DMS153 treated with DMSO at 0.1 percent for 48 hours (cell line): ENCODE measurements around the gene SGMS1.

Source experiments
- DNase-seq: peaks from one replicate; lab custom pipeline; 2025; ENCODE audit not compliant: unreplicated experiment; lab: John Stamatoyannopoulos, UW

Gene SGMS1

DNA sequence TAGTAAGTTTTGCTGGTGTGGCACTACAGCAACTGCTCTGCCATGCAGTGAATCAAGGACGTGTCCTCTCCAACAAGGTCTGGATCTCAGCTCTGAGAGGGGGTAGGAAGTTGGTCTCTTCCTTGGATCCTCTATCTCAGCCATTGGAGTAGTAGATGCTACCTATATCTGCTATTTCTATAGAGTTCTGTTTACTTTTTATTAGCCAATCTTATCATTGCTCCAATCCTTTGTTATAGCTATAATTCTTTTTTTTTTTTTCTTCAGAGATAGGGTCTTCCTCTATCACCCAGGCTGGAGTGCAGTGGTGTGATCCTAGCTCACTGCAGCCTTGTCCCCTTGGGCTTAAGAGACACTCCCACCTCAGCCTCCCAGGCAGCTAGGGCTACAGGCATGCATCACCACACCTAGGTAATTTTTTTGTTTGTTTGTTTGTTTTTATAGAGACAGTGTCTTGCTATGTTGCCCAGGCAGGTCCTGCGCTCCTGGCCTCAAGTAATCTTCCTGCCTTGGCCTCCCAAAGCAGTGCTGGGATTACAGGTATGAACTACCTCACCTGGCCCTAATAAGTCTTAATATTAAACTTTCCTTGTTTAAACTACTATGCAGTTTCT, 217.2 kb downstream of the SGMS1 start:
- no peak for DNase-seq

DNA sequence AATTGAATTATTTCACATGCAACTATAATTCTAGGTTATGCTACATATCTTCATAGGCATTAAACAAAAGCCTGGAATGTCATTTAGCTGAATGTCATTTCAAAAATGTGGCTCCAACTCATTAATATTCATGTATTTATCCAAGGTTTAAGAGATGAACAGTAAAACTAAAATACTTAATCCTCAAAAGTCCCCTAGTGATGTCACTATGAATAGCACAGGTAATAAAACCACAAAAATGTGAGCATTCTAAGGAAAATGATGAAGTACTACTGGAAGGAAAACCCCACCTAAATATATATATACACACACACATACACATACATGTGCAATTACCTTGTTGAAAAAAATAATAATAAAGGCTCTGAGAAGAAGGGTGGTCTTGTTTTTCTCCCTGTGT, 218.0 kb downstream of the SGMS1 start:
- DNase-seq, result no peak

DNA sequence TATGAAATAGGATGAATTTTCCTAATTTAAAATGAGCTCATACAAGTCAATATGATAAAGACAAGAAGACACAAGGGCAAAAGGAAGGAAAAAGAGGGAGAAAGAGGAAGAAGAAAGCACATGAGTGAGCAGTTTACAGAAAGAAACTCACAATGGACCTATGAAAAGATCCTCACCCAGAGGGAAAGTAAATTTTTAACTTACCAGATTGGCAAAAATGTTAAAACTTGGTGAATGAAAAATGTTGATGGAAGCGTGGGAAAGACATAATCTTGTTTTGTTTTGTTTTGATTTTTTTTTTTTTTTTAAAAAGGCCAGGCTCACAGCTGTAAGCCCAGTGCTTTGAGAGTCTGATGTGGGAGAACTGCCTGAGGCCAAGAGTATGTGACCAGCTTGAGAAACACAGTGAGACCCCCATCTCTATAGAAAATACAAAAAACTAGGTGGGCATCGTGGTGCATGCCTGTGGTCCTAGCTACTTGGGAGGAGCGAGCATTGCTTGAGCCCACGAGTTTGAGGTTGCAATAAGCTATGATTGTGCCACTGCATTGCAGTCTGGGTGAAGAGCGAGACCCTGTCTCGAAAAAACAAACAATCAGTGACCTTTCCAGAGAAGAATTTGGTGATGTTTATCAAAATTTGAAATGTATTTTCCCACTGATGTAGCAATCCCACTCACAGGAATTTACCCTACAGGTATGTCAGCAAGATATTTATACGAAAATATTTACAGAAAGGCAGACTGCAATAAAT, 219.6 kb downstream of the SGMS1 start:
- DNase-seq, result no peak

DNA sequence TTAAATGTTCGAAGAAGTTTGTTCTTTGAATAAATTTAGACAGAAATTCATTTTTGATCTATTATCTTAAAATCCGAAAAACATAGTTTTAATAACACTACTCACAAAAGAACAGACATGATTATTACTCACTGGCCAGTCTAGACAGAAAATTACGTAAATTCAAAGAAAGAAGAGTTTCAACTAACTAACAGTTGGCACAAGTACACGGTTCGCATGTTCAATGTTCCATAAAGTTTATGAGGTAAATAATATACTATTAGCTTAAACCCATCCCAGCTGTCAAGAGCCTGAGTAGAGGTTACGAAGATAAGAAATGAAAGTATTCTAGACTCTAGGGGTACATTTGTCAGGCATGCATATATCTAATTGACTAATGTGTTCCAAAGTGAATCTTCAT, 220.7 kb downstream of the SGMS1 start:
- DNase-seq, result no peak

DNA sequence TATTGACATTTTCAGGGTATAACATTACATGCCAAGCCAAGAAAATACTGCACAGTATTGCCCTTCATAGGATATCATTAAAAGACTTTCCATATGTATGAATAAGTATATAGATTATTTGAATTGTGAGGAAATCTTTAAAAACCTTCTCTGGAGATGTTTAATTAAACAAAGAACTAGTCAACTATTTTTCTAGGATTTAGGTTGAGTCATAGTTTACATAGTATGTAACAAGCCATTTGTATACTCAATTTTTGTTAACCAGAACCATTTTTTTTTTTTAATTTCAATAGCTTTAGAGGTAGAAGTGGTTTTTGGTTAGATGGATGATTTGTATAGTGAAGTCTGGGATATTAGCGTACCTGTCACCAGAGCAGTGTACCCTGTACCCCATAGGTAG, 221.3 kb downstream of the SGMS1 start:
- no peak for DNase-seq

DNA sequence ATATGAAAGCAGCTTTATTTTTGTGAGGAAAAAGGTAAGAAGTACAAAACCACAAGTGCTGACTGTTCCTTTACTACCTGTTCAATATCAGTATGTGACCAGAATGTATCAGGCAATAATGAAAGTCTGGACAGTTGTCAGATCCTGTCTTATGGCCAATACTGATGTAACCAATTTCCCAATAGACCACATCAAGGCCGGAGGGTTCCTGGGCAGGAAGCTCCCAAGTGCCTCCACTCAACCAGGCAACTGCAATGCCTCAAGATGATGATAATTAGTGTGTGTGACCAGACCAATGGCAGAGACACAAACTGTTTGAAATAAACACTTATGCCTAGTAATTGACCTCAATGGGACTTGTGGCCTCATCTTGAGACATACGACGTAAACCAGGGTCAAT, 223.1 kb downstream of the SGMS1 start:
- DNase-seq, result no peak

DNA sequence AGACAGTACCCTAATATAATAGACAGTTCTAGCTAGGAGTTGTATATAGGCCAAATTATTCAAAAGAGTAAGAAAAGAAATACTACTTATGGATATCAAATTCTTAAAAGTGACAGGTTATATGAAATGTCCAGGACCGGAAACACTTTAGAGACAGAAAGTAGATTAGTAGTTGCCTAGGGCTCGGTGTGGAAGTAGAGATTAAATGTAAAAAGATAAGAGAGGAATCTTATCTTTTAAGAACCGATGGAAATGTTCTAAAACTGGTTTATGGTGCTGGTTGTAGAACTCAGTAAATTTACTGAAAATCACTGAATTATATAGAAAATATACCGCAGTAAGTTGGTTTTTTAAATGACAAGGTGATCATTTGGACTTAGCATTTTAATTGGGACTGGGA, 224.9 kb downstream of the SGMS1 start:
- no peak for DNase-seq

DNA sequence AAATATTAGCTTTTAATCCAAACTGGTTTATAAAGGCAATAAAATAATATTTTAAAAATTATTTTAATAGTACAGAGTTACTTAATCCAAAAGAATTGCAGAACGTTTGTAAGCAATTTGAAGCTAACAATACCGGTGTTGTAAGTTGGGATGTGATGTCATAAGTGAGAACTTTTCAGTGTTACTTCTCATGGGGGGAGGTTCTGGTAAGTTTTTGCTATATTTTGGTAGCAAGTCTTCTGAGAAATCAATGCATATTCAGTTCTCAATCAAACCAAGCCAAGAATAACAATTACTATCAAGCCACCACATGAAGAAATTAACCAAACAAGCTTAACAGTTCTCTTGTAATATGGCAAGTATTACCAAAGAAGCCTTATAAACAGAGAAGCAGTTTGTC, 225.4 kb downstream of the SGMS1 start:
- DNase-seq, result no peak

DNA sequence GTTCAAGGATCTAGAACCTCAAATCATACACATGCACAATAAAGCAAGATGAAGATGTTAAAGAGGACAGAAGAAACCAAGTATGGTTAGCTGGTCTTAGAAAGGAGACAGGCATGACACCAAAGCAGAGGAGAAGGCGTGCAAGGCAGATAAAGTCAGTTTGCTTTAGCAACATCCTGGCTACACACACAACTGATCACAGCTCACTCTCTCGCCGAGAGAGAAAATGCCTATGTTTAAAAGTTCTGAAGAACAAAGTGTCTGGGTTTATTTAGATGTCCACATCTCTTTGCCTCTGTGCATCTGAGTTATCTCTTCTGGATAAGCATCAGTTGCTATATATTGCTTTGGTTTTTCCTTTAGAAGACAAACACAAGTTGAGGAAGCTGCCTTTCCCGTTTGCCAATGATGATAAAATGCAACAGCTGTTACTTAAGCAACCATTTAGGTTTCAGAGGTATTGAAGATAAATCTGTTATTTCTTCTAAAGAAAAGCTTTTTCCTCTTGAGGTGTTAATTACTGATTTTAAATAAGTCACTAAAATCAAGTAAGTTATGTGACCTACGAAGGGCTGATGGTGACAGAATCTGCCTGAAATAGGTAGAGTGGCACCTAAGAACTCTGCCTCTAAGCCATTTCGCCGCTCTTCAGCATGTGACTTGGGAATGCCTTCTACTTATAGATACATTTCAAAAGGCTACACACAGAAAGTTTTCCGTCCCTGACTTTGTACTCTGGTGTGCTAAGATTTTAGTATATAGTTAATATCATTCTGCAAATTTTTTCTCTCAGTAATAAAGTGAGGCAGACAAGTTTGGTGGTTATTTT, 226.2 kb downstream of the SGMS1 start:
- no peak for DNase-seq

DNA sequence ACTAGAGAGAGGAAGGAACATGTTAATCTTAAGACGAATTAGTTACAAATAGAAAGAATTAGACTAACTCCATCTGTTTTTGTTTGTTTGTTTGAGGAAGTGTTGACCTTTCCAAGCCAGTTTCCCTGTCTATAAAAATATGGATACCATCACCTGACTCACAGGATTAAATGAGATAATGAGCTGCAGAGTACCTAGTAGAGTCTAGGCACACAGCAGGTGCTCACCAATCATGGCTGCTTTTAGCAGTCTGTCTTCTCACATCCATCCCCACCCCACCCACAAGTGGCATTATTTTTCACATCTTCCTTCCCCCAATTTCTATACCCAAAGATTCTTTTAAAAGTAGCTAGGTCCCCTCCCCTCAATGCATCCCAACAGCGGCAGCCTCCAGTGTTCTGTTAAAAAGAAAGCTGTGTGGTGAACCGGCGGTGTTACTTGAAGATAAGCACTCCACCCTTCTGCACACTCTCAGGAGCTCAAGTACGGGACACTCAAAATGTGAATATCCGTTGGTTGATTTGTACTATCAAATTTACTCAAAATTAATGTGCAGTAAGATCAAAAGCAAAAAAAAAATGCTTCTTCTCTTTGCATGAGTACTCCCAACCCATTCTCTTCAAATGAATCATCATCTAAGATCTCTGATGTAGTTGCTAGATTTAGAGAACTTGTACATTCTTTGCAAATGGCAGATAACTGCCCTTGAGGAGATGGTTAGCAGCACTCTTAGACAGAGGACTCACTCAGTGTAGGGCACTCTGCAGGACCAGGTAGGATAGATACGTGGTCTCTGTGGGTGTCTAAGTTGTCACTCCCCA, 227.1 kb downstream of the SGMS1 start:
- DNase-seq, result no peak

DNA sequence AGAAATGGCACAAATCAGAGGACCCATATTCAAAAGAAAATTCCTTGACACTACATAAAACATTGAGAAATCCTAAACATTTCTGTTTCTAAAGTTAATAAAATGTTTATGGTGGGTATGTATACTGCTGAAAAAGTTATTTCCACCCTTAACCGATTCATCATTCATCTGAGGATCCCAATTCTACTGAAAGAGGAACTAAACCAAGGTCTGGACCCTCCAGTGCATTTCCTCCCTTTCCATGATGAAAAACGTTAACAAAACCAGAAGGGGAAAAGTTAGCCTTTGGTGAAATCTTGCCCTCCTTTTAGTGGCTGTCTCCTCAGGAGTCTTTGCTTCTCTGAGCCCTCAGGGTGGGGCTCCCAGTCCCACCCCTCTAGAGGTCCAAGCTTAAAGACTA, 227.9 kb downstream of the SGMS1 start:
- no peak for DNase-seq

DNA sequence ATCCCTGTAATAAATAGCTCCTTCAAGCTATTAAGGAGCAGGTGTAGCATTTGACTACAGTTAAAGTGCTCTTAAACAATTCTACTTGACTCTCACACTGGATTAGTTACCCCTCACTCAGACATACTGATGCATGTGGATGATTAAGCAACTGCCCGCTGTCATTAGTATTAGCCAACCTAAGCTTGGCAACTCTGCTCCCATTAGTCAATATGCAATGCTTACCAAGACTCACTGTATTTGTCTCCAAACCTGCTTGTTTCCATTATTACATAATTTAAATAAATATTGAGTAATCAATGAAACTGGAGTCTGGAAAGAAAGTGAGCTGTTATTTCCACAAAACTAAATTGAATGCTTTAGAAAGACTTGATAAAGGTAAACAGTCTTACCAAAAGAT, 228.5 kb downstream of the SGMS1 start:
- DNase-seq, result no peak

DNA sequence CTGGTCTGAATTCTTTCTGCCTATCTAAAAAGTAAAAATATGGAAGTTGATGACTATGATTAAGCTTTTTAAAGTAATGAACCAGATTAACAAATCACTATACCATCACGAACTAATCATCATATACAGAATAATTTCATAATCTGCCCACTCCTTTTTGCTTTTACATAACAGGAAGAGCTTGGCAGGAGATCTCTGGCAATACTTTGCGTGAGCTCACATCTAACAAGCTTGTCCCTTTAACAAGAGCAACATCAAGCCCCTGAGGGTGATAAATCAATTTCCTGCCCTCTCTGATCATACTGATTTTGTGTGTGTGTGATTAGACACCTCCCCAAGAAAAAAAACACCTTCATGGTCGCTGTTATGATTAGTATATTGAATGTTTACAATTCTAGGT, 228.9 kb downstream of the SGMS1 start:
- no peak for DNase-seq

DNA sequence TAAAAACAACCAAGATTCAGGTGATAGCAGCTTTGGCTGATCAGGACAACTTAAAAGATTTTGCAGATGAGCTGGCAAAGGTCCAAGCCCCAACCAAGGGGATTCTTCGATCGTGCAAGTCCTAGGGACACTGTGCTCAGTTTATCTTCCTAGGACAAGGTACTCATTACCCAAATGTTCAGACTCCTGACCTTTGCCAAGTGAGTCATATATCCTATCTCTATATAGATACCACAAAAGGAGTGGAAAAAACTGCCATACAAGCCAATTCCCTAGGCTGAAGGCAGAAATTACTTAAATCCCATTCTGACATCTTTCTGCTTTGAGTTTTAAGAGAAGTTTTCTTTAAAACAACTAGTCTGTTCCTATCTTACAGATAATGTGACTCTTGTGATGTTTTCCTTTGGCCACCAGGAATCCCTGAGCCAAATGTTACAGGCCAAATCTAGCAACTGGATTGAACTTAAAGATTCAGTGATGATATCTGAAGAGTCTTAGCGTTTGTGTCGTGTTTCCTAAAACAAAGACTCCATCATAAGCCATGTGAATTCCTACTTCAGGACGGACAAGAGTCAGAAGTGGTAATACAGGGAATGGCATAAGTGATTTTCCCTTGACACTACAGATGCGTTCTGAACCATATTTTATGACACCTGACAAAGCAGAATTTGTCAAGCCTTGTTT, 229.8 kb downstream of the SGMS1 start:
- DNase-seq, result no peak

DNA sequence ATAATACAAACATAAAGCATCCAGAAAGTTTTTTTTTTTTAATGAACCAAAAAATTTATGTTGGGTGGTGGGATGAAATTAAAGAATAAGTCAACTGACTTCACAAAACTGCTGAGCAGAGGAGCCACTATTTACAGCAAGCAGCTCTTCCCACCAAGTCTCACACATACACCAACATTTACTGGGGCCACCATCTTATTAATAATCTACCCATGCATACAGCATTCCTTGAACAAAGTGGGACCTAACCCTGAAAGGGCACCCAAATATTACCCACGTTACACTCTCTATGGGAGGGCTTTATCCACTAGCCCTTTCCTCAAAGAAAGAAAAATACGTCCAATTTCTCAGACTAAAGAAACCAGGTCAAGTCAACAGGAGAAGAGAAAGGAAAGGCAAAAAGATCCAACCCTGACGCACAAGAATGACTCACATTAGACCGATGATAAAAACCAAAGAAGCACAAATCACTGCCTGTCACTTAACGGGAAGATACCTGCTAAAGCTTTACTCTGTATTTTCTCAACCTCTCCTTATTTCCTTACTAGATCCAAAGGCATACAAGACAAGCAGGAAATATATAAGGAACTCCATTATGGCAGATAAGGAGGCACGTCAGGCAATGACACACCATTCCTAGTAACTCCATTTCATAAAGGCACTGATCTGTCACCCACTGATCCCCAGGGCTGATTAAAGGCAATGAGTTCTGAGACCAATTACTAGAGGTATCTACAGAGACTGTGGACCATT, 230.6 kb downstream of the SGMS1 start:
- DNase-seq, result no peak

DNA sequence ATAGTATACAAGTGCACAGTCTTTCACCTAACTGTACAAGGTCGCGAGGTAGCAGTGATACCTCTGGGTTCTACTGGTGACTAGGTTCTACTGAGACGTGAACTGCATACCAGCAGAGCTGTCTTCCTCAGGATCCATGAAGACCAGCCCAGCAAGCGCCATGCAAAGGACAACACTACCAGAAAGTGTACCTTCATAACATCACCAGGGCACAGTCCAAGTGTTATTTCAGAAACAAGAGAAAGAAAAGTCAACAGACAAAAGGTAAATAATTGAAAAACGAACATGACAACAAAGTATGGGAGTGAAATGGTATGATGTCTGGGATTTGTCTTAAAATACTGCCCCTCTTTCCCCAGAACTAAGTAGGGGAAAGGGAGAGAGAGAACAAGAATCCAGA, 231.3 kb downstream of the SGMS1 start:
- no peak for DNase-seq

DNA sequence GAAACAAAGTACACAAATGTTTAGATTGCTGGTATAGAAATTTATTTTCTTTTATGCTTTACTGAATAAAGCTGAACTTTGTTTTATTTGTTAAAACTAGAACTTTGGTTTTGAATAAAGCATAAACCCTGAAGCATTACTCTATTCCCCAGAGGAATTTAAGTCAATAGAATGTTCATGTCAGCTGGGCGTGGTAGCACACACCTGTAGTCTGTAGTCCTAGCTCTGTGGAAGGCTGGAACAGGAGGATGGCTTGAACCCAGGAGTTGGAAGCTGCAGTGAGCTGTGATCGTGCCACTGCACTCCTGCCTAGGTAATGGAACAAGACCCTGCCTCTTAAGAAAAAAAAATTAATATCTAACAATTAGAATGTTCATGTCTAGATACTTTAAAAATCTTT, 233.5 kb downstream of the SGMS1 start:
- no peak for DNase-seq

DNA sequence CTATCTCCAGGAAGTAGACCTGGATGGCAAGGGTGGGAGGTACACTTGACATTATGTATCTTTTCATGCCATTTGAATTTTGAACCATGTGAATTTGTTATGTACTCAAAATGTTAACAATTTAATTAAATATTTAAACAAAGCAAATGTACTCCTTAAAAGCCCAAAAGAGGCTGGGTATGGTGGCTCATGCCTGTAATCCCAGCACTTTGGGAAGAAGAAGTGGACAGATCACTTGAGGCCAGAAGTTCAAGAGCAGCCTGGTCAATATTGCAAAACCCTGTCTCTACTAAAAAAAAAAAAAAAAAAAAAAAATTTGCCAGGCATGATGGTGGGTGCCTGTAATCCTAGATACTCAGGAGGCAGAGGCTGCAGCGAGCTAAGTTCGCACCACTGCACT, 235.6 kb downstream of the SGMS1 start:
- no peak for DNase-seq

DNA sequence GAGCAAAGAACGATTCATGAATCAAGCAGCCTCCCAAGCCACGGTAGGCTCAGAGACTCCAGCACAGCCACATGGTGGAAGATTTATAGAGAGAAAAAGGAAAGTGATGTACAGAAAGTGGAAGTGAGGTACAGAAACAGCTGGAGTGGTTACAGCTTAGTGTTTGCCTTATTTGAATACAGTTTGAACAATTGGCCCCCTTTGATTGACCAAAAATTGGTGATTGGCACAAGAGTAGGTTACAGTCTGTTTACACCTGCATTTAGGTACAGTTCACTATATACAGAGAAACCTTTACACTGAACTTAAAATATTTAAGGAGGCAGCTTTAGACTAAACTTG, 236.1 kb downstream of the SGMS1 start:
- DNase-seq, result no peak
